ENCODE data around the gene FHOD3. TPM values are rescaled to one million over a fixed set of nuclear protein-coding genes. Genes with fewer than 3 reads are reported as not detected.

FHOD3 gene
- total RNA-seq, 1 experiment from 2014 or later, result 10.6 TPM

- POLR2A ChIA-PET (ENCODE audit: unreplicated experiment), result no interaction called here
- Histone ChIP-seq H3F3A (ENCODE audit: insufficient read depth, low read depth) (no peaks in the 10 kb centered on the region), H3K9me3 (ENCODE audit: insufficient read depth, low read depth) (no peaks in the 10 kb centered on the region), H3K4me1 (replicated peaks; ENCODE audit: insufficient read depth) (no peaks in the 10 kb centered on the region), H2AFZ (no peak overlapping the region), H3K4me3 (no peak overlapping the region), H3K79me2 (ENCODE audit: low read depth) (no peaks in the 10 kb centered on the region), H3K36me3 (ENCODE audit: low read depth) (no peaks in the 10 kb centered on the region), H3K27ac (no peak overlapping the region), H3K4me2 (no peak overlapping the region), H3K9me2 (ENCODE audit: insufficient read depth) (no peaks in the 10 kb centered on the region), H3K27me3 (ENCODE audit: insufficient read depth, low read depth) (no peaks in the 10 kb centered on the region), H4K20me1 (ENCODE audit: insufficient read depth) (no peaks in the 10 kb centered on the region)
- no peak for DNase-seq
- TF ChIP-seq, protein P1, sequence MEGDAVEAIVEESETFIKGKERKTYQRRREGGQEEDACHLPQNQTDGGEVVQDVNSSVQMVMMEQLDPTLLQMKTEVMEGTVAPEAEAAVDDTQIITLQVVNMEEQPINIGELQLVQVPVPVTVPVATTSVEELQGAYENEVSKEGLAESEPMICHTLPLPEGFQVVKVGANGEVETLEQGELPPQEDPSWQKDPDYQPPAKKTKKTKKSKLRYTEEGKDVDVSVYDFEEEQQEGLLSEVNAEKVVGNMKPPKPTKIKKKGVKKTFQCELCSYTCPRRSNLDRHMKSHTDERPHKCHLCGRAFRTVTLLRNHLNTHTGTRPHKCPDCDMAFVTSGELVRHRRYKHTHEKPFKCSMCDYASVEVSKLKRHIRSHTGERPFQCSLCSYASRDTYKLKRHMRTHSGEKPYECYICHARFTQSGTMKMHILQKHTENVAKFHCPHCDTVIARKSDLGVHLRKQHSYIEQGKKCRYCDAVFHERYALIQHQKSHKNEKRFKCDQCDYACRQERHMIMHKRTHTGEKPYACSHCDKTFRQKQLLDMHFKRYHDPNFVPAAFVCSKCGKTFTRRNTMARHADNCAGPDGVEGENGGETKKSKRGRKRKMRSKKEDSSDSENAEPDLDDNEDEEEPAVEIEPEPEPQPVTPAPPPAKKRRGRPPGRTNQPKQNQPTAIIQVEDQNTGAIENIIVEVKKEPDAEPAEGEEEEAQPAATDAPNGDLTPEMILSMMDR (conservative IDR thresholded peaks at IDR 0.05), result no peak
- no peak for TF ChIP-seq EZH2 (IDR thresholded peaks at IDR 0.05; ENCODE audit: low read depth)
- CTCF ChIA-PET, result no interaction called here
- no TSS peak for BruUV-seq (replicated peaks)
- intact Hi-C loops (cut with micrococcal nuclease; ENCODE audit: unreplicated experiment), result no loop called here
Measured at GRCh38 chr18:36496022-36496421, 198.5 kb downstream of the FHOD3 start.

DNA sequence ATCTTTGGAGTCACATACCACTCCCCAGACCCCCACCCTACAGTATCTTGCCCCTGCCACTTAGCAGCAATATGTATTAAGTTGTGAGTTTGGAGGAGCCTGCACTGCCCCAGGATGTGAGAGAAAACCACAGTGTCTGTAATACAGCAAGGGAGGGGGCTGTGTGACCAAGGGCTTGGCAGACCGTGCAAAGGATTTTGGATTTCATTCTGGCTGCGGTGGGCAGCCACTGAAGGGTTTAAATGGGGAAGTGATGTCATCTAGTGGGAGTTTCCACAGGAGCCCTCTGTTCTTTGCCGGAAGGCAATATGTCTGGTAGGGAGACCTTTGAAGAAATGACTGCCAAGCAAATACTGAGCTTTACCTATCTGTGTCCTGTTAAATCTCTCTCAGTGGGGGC is 202.4 kb downstream of the FHOD3 start:
- DNase-seq, result no peak
- ChIA-PET CTCF (no interaction called here), POLR2A (ENCODE audit: unreplicated experiment) (no interaction called here)
- Histone ChIP-seq H3K9me2 (ENCODE audit: insufficient read depth) (no peaks in the 10 kb centered on the region), H3K9me3 (ENCODE audit: insufficient read depth, low read depth) (no peaks in the 10 kb centered on the region), H3K4me1 (replicated peaks; ENCODE audit: insufficient read depth) (no peaks in the 10 kb centered on the region), H3K36me3 (ENCODE audit: low read depth) (no peaks in the 10 kb centered on the region), H4K20me1 (ENCODE audit: insufficient read depth) (no peaks in the 10 kb centered on the region), H3F3A (ENCODE audit: insufficient read depth, low read depth) (no peaks in the 10 kb centered on the region), H3K4me2 (no peak overlapping the region), H3K27ac (no peak overlapping the region), H3K79me2 (ENCODE audit: low read depth) (no peaks in the 10 kb centered on the region), H3K4me3 (no peak overlapping the region), H2AFZ (no peak overlapping the region), H3K27me3 (ENCODE audit: insufficient read depth, low read depth) (no peaks in the 10 kb centered on the region)
- no TSS peak for BruUV-seq (replicated peaks)
- no peak for TF ChIP-seq EZH2 (IDR thresholded peaks at IDR 0.05; ENCODE audit: low read depth)
- TF ChIP-seq, protein P1 (conservative IDR thresholded peaks at IDR 0.05), result no peak
- intact Hi-C loops (cut with micrococcal nuclease; ENCODE audit: unreplicated experiment), result no loop called here

DNA sequence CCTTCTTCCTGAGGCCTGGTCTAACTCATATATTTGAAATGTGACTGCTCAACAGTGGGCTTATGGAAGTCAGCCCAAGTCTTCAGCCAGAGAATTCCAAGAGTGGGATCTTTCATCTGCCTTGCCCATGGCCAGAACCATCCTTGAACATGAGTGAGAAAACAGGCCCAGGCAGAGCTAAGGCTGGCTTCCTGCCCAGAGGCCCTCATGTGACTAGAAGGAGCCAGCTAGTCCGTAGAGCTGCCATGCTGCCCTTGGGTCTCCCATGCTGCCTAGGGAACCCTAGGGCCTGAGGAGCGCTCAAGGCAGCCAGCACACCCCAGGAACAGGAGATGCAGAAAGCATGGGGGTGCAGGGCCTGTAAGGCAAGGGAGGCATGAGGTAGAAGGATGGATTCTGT is 203.6 kb downstream of the FHOD3 start:
- TF ChIP-seq EZH2 (IDR thresholded peaks at IDR 0.05; ENCODE audit: low read depth), result no peak
- TF ChIP-seq, protein P1 (conservative IDR thresholded peaks at IDR 0.05), result no peak
- Histone ChIP-seq H3K27ac (no peak overlapping the region), H3F3A (ENCODE audit: insufficient read depth, low read depth) (no peaks in the 10 kb centered on the region), H3K9me3 (ENCODE audit: insufficient read depth, low read depth) (no peaks in the 10 kb centered on the region), H3K4me1 (replicated peaks; ENCODE audit: insufficient read depth) (no peaks in the 10 kb centered on the region), H3K4me3 (no peak overlapping the region), H4K20me1 (ENCODE audit: insufficient read depth) (no peaks in the 10 kb centered on the region), H3K36me3 (ENCODE audit: low read depth) (no peaks in the 10 kb centered on the region), H3K27me3 (ENCODE audit: insufficient read depth, low read depth) (no peaks in the 10 kb centered on the region), H3K4me2 (no peak overlapping the region), H3K79me2 (ENCODE audit: low read depth) (no peaks in the 10 kb centered on the region), H2AFZ (no peak overlapping the region), H3K9me2 (ENCODE audit: insufficient read depth) (no peaks in the 10 kb centered on the region)
- no TSS peak for BruUV-seq (replicated peaks)
- ChIA-PET CTCF (no interaction called here), POLR2A (ENCODE audit: unreplicated experiment) (no interaction called here)
- intact Hi-C loops (cut with micrococcal nuclease; ENCODE audit: unreplicated experiment), result no loop called here
- no peak for DNase-seq

Data from PC-9 (cell line).